Mesendoderm (in vitro differentiated cells): Measurements from ENCODE around the gene MAN2B2.

Experiments
- DNase-seq: peaks from one replicate; pipeline ENCODE4 v3.0.0; 2013
- H2AK5ac ChIP-seq: 2 replicates; pipeline ENCODE4 v1.6.1; 2013; ENCODE audit warnings: low read length, inconsistent platforms
- H2BK120ac ChIP-seq: 2 replicates; pipeline ENCODE4 v1.6.1; 2013; ENCODE audit warnings: low read depth, mild to moderate bottlenecking, low read length, moderate library complexity, mixed read lengths
- H2BK15ac ChIP-seq: replicated peaks from 2 replicates; pipeline ENCODE4 v1.6.1; 2013; ENCODE audit warnings: low read depth, mild to moderate bottlenecking, moderate library complexity
- H2BK5ac ChIP-seq: 2 replicates; pipeline ENCODE4 v1.6.1; 2013; ENCODE audit warnings: low read length, inconsistent platforms
- H3K18ac ChIP-seq: 2 replicates; pipeline ENCODE4 v1.6.1; 2013; ENCODE audit warnings: mild to moderate bottlenecking, low read length, mixed read lengths
- H3K23ac ChIP-seq: one replicate; pipeline ENCODE4 v1.6.1; 2013; ENCODE audit warnings: low read length
- H3K27ac ChIP-seq: 2 replicates; pipeline ENCODE4 v1.5.1; 2013; ENCODE audit warnings: low read depth, mild to moderate bottlenecking, inconsistent platforms, low read length, moderate library complexity
- H3K27me3 ChIP-seq: 2 replicates; pipeline ENCODE4 v1.6.1; 2013; ENCODE audit warnings: low read length, control low read depth, mild to moderate bottlenecking, inconsistent platforms; ENCODE audit not compliant: insufficient read depth, poor library complexity
- H3K36me3 ChIP-seq: 2 replicates; pipeline ENCODE4 v1.6.1; 2013; ENCODE audit warnings: low read length, inconsistent platforms; ENCODE audit not compliant: control insufficient read depth, insufficient read depth
- H3K4ac ChIP-seq: one replicate; pipeline ENCODE4 v1.6.1; 2013; ENCODE audit warnings: low read depth, mild to moderate bottlenecking, low read length, moderate library complexity
- H3K4me1 ChIP-seq: 2 replicates; pipeline ENCODE4 v1.6.1; 2013; ENCODE audit warnings: low read depth, low read length, inconsistent platforms; ENCODE audit not compliant: control insufficient read depth
- H3K4me2 ChIP-seq: 2 replicates; pipeline ENCODE4 v1.6.1; 2013; ENCODE audit warnings: low read length
- H3K4me3 ChIP-seq: 2 replicates; pipeline ENCODE4 v1.5.1; 2013; ENCODE audit warnings: mild to moderate bottlenecking, low read length
- H3K56ac ChIP-seq: one replicate; pipeline ENCODE4 v1.6.1; 2013; ENCODE audit warnings: low read length
- H3K79me1 ChIP-seq: 2 replicates; pipeline ENCODE4 v1.6.1; 2013; ENCODE audit warnings: low read length, inconsistent platforms
- H3K79me2 ChIP-seq: 2 replicates; pipeline ENCODE4 v1.6.1; 2013; ENCODE audit warnings: mild to moderate bottlenecking, low read length; ENCODE audit not compliant: control insufficient read depth, insufficient read depth
- H3K9ac ChIP-seq: 2 replicates; pipeline ENCODE4 v1.6.1; 2013; ENCODE audit warnings: low read length, inconsistent platforms
- H4K5ac ChIP-seq: one replicate; pipeline ENCODE4 v1.6.1; 2013; ENCODE audit warnings: low read length
- H4K8ac ChIP-seq: one replicate; pipeline ENCODE4 v1.6.1; 2013; ENCODE audit warnings: low read depth, mild to moderate bottlenecking, control low read depth, low read length, moderate library complexity
- WGBS: extraction: QIAGEN DNeasy Blood & Tissue Kit; methylation state at CpG from one replicate; pipeline ENCODE4 v1.1.7; 2013; ENCODE audit warnings: low lambda C conversion rate, missing lambda C conversion rate; ENCODE audit not compliant: insufficient coverage; ENCODE audit errors: extremely low coverage; 5-methylcytosine and 5-hydroxymethylcytosine counted together

The MAN2B2 gene

GRCh38 chr4:6546681-6547447 is 28.1 kb upstream of the MAN2B2 start:
- H2BK15ac ChIP-seq = no peak overlapping the region
- H2BK120ac ChIP-seq = no peak overlapping the region
- no peak overlapping the region for H3K23ac ChIP-seq
- no peaks in the 10 kb centered on the region for H3K36me3 ChIP-seq
- H4K5ac ChIP-seq = no peak overlapping the region
- no peak overlapping the region for H3K27ac ChIP-seq
- H3K27me3 ChIP-seq = no peaks in the 10 kb centered on the region
- DNase-seq = peak; percentile 79
- no peak overlapping the region for H3K4ac ChIP-seq
- H3K9ac ChIP-seq = no peak overlapping the region
- H3K4me1 ChIP-seq = no peaks in the 10 kb centered on the region
- no peak overlapping the region for H2AK5ac ChIP-seq
- no peak overlapping the region for H3K4me3 ChIP-seq
- WGBS = no CpG with 5 or more reads among the region's 19 CpGs
- no peak overlapping the region for H3K18ac ChIP-seq
- H3K79me1 ChIP-seq = no peaks in the 10 kb centered on the region
- H3K4me2 ChIP-seq = no peak overlapping the region
- H3K79me2 ChIP-seq = no peaks in the 10 kb centered on the region
- no peak overlapping the region for H2BK5ac ChIP-seq
- peak overlapping the region; percentile 39 for H3K56ac ChIP-seq
- no peak overlapping the region for H4K8ac ChIP-seq

- H4K5ac ChIP-seq = no peak overlapping the region
- no peak overlapping the region for H2BK5ac ChIP-seq
- H3K4me3 ChIP-seq = no peak overlapping the region
- no peaks in the 10 kb centered on the region for H3K79me1 ChIP-seq
- H3K36me3 ChIP-seq = no peaks in the 10 kb centered on the region
- H3K79me2 ChIP-seq = no peaks in the 10 kb centered on the region
- H3K4me1 ChIP-seq = no peaks in the 10 kb centered on the region
- DNase-seq = peak; percentile 81
- H3K23ac ChIP-seq = no peak overlapping the region
- H3K4ac ChIP-seq = no peak overlapping the region
- no peak overlapping the region for H4K8ac ChIP-seq
- H3K18ac ChIP-seq = no peak overlapping the region
- H3K9ac ChIP-seq = no peak overlapping the region
- H2BK15ac ChIP-seq = no peak overlapping the region
- no peak overlapping the region for H2BK120ac ChIP-seq
- H3K56ac ChIP-seq = no peak overlapping the region
- no peaks in the 10 kb centered on the region for H3K27me3 ChIP-seq
- H3K27ac ChIP-seq = no peak overlapping the region
- no CpG with 5 or more reads among the region's 8 CpGs for WGBS
- no peak overlapping the region for H3K4me2 ChIP-seq
- H2AK5ac ChIP-seq = no peak overlapping the region
Measured at GRCh38 chr4:6548201-6548881, 26.6 kb upstream of the MAN2B2 start.

DNA sequence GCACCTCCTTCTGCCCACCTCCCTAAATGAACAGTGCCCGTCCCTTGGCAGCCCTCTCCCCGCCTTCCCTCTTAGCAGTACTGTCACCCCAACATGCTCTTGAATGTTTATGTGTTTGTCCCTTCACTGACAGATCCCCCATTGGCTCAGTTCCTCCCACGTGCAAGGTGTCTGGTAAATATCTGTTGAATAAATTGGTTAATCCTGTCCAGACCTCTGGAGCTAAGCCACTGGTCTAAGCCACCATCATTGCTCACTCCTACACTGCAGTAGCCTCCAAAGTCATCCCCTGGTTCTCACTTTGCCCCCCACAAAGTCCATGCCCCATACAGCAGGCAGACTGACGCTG is 26.1 kb upstream of the MAN2B2 start:
- DNase-seq = no peak
- no peak overlapping the region for H3K4me2 ChIP-seq
- WGBS = no CpG with 5 or more reads among the region's 4 CpGs
- no peak overlapping the region for H2BK15ac ChIP-seq
- no peak overlapping the region for H3K9ac ChIP-seq
- no peak overlapping the region for H2BK5ac ChIP-seq
- no peak overlapping the region for H4K8ac ChIP-seq
- H3K4me3 ChIP-seq = no peak overlapping the region
- no peaks in the 10 kb centered on the region for H3K79me1 ChIP-seq
- no peak overlapping the region for H3K23ac ChIP-seq
- H2BK120ac ChIP-seq = no peak overlapping the region
- H4K5ac ChIP-seq = no peak overlapping the region
- H3K79me2 ChIP-seq = no peaks in the 10 kb centered on the region
- H3K4me1 ChIP-seq = no peaks in the 10 kb centered on the region
- H2AK5ac ChIP-seq = no peak overlapping the region
- no peak overlapping the region for H3K4ac ChIP-seq
- H3K36me3 ChIP-seq = no peaks in the 10 kb centered on the region
- no peak overlapping the region for H3K18ac ChIP-seq
- H3K27me3 ChIP-seq = no peaks in the 10 kb centered on the region
- no peak overlapping the region for H3K56ac ChIP-seq
- no peak overlapping the region for H3K27ac ChIP-seq

DNA sequence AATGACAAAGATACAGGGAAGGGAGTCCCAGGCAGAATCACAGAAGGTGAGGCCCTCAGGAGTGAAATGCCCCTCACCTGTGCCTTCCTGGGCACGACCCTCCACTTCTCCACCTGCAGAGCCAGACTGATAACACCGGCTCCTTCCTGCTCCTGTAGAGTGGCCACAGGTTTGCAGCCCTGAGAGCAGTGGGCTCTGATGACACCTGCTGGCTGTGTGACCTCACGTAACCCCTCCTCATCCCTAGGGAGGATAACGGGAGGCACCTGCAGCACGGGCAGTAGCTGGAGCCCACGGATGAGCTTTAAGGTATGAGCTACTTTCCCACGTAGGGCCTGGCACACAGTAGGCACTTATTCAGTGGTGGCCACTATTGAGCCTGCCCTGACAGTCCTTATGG is 25.5 kb upstream of the MAN2B2 start:
- H2BK15ac ChIP-seq = no peak overlapping the region
- no CpG with 5 or more reads among the region's 7 CpGs for WGBS

GRCh38 chr4:6549890-6550620 is 24.9 kb upstream of the MAN2B2 start:
- H3K27me3 ChIP-seq = no peaks in the 10 kb centered on the region
- H4K5ac ChIP-seq = no peak overlapping the region
- H2AK5ac ChIP-seq = no peak overlapping the region
- no peak overlapping the region for H3K4me3 ChIP-seq
- H4K8ac ChIP-seq = no peak overlapping the region
- no peak overlapping the region for H3K27ac ChIP-seq
- no peak overlapping the region for H2BK5ac ChIP-seq
- no peak overlapping the region for H3K4me2 ChIP-seq
- H3K4me1 ChIP-seq = no peaks in the 10 kb centered on the region
- H2BK15ac ChIP-seq = no peak overlapping the region
- no peaks in the 10 kb centered on the region for H3K79me2 ChIP-seq
- no peak overlapping the region for H3K23ac ChIP-seq
- H3K79me1 ChIP-seq = no peaks in the 10 kb centered on the region
- H3K9ac ChIP-seq = no peak overlapping the region
- no peaks in the 10 kb centered on the region for H3K36me3 ChIP-seq
- H3K4ac ChIP-seq = no peak overlapping the region
- no peak for DNase-seq
- no peak overlapping the region for H2BK120ac ChIP-seq
- H3K18ac ChIP-seq = no peak overlapping the region
- no CpG with 5 or more reads among the region's 13 CpGs for WGBS
- H3K56ac ChIP-seq = no peak overlapping the region

More for the DNA sequence above, 25.5 kb upstream of the MAN2B2 start:
- Histone ChIP-seq H3K79me1 (no peaks in the 10 kb centered on the region), H4K5ac (no peak overlapping the region), H3K4me2 (no peak overlapping the region), H3K4me3 (no peak overlapping the region), H3K4me1 (no peaks in the 10 kb centered on the region), H3K9ac (no peak overlapping the region), H3K79me2 (no peaks in the 10 kb centered on the region), H3K27me3 (no peaks in the 10 kb centered on the region), H4K8ac (no peak overlapping the region), H3K23ac (no peak overlapping the region), H3K4ac (no peak overlapping the region), H2BK5ac (no peak overlapping the region), H3K27ac (no peak overlapping the region), H3K18ac (no peak overlapping the region), H3K36me3 (no peaks in the 10 kb centered on the region), H3K56ac (no peak overlapping the region), H2BK120ac (no peak overlapping the region), H2AK5ac (no peak overlapping the region)
- peak; percentile 51 for DNase-seq
